Right ventricle myocardium inferior (tissue), 1 donor: ENCODE data around the gene TRIP12. TPM values are rescaled to one million over a fixed set of nuclear protein-coding genes. Genes with fewer than 3 reads are reported as not detected.
"Not testable (repeated sequence)": the region's sequence is repeated elsewhere in the genome, so short reads cannot be mapped to it uniquely, and the experiment has no call there.

Source experiments
- ATAC-seq: fragments of 200-7000 bp; cut with Tn5 transposase; one replicate; pipeline ENCODE4 v1.9.1; 2020; ENCODE audit warnings: mild to moderate bottlenecking, moderate library complexity
- DNase-seq: peaks from one replicate; pipeline ENCODE4 v3.0.0; 2021; ENCODE audit errors: missing footprints
- intact Hi-C: fragments of 100-400 bp; cut with DNase I; formaldehyde crosslinking; loops from one replicate; pipeline ENCODE4 v1.11.0; 2022
- long read RNA-seq: library from polyadenylated mRNA; unstranded; transcript quantifications from one replicate; pipeline ENCODE4 v2.0.0, GENCODE V29; 2021
- total RNA-seq: library from RNA; stranded (reverse); fragmentation: NEBNext Ultra II Directional; extraction: Animal tissue kit (Norgen Biotek cat#: 25700); gene quantifications from one replicate; pipeline ENCODE4 v1.2.1, GENCODE V29; 2021
- donor health status: DM: no; HTN: yes; CAD: no; lungs with severe emphysema.

The TRIP12 gene
- total RNA-seq: 180 TPM
- long read RNA-seq, partial matches to known transcripts: 10 of 27 reads
- long read RNA-seq, other reads (novel, unspliced or antisense): 17 of 27 reads

- intact Hi-C loops: loop anchor here (2.0 kb wide), 1 partner anchor 121 kb away; no protein-coding TSS in a partner anchor
- ATAC-seq: peak; percentile 93
- peak; percentile 96 for DNase-seq
These were observed at the start of gene TRIP12 for GRCh38 chr2:229921892-229922448. TSS of gene TRIP12 (minus strand) at chr2:229922009. CDS start at chr2:229880079, 41,930 bp downstream.

GRCh38 chr2:229971298-229971790 lies 49.5 kb upstream of the TRIP12 start:
- DNase-seq (no peak), ATAC-seq (no peak)
- intact Hi-C loops: no loop called here

- DNase-seq (no peak), ATAC-seq (no peak)
- intact Hi-C loops: no loop called here
These were observed 48.6 kb upstream of the TRIP12 start for GRCh38 chr2:229970406-229970805.

GRCh38 chr2:229969921-229970320 lies 48.1 kb upstream of the TRIP12 start:
- ATAC-seq: no peak

GRCh38 chr2:229963596-229963995 lies 41.8 kb upstream of the TRIP12 start:
- intact Hi-C loops, ATAC-seq, DNase-seq: not testable (repeated sequence)

More at GRCh38 chr2:229969921-229970320, 48.1 kb upstream of the TRIP12 start:
- intact Hi-C loops: no loop called here
- no peak for DNase-seq

- no peak for ATAC-seq
- intact Hi-C loops: no loop called here
These were observed 34.7 kb upstream of the TRIP12 start for GRCh38 chr2:229956491-229956890.

GRCh38 chr2:229955663-229956062 lies 33.9 kb upstream of the TRIP12 start:
- DNase-seq (no peak), ATAC-seq (no peak)
- intact Hi-C loops: no loop called here

More at GRCh38 chr2:229956491-229956890, 34.7 kb upstream of the TRIP12 start:
- no peak for DNase-seq

GRCh38 chr2:229952256-229952835 lies 30.5 kb upstream of the TRIP12 start:
- intact Hi-C loops: no loop called here
- no peak for ATAC-seq
- no peak for DNase-seq

- intact Hi-C loops: no loop called here
These were observed 25.7 kb upstream of the TRIP12 start for GRCh38 chr2:229947544-229947943.

GRCh38 chr2:229945975-229946374 lies 24.2 kb upstream of the TRIP12 start:
- no peak for DNase-seq
- no peak for ATAC-seq
- intact Hi-C loops: no loop called here

More at GRCh38 chr2:229947544-229947943, 25.7 kb upstream of the TRIP12 start:
- DNase-seq: no peak
- ATAC-seq: no peak

- ATAC-seq (no peak), DNase-seq (no peak)
- intact Hi-C loops: no loop called here
These were observed 22.1 kb upstream of the TRIP12 start for GRCh38 chr2:229943770-229944449.

GRCh38 chr2:229943171-229943570 lies 21.4 kb upstream of the TRIP12 start:
- ATAC-seq (no peak), DNase-seq (no peak)
- intact Hi-C loops: no loop called here

GRCh38 chr2:229942671-229943070 lies 20.9 kb upstream of the TRIP12 start:
- intact Hi-C loops: no loop called here
- DNase-seq: no peak
- ATAC-seq: no peak

- intact Hi-C loops: no loop called here
- ATAC-seq: no peak
These were observed 15.7 kb upstream of the TRIP12 start for GRCh38 chr2:229937537-229937936.

GRCh38 chr2:229931241-229931640 lies 9.4 kb upstream of the TRIP12 start:
- intact Hi-C loops: no loop called here
- ATAC-seq (no peak), DNase-seq (no peak)

More at GRCh38 chr2:229937537-229937936, 15.7 kb upstream of the TRIP12 start:
- DNase-seq: no peak

GRCh38 chr2:229930656-229931055 lies 8.8 kb upstream of the TRIP12 start:
- no peak for DNase-seq
- intact Hi-C loops: no loop called here
- ATAC-seq: no peak

GRCh38 chr2:229927817-229928321 lies 6.1 kb upstream of the TRIP12 start:
- intact Hi-C loops: no loop called here
- DNase-seq (no peak), ATAC-seq (no peak)

GRCh38 chr2:229925201-229925600 lies 3.4 kb upstream of the TRIP12 start:
- DNase-seq (no peak), ATAC-seq (no peak)
- intact Hi-C loops: no loop called here

GRCh38 chr2:229924541-229924940 lies 2.7 kb upstream of the TRIP12 start:
- DNase-seq, intact Hi-C loops, ATAC-seq: not testable (repeated sequence)
